T-helper 2 cell treated with Interferon-gamma antibody and Interleukin-4, amounts not matched to agents 5 μg/mL and 100 μg/mL, for 36 hours (primary cell): Measurements from ENCODE around the gene PIEZO1.

Experiments
- DNase-seq: peaks from one replicate; pipeline ENCODE4 v3.0.0; 2021; ENCODE audit warnings: low spot score
- H3K27ac Mint-ChIP-seq: one replicate; pipeline ENCODE4 v1.8.0; 2021; ENCODE audit warnings: mild to moderate bottlenecking, mixed read lengths
- H3K27me3 Mint-ChIP-seq: one replicate; pipeline ENCODE4 v1.8.0; 2021; ENCODE audit warnings: low read depth, mixed read lengths
- H3K36me3 Mint-ChIP-seq: one replicate; pipeline ENCODE4 v1.8.0; 2021; ENCODE audit warnings: low read depth, mixed read lengths
- H3K4me1 Mint-ChIP-seq: one replicate; pipeline ENCODE4 v1.8.0; 2021; ENCODE audit warnings: low read depth, mixed read lengths
- H3K4me3 Mint-ChIP-seq: one replicate; pipeline ENCODE4 v1.8.0; 2022; ENCODE audit warnings: mild to moderate bottlenecking, moderate library complexity, mixed read lengths
- H3K9me3 Mint-ChIP-seq: one replicate; pipeline ENCODE4 v1.8.0; 2021; ENCODE audit warnings: mixed read lengths

PIEZO1 gene

GRCh38 chr16:88732172-88732960 lies 52.7 kb downstream of the PIEZO1 start:
- peaks cover 20% of the 10 kb centered on the region for H3K36me3 Mint-ChIP-seq
- no peaks in the 10 kb centered on the region for H3K27me3 Mint-ChIP-seq

GRCh38 chr16:88731699-88732098 lies 53.3 kb downstream of the PIEZO1 start:
- Mint-ChIP-seq H3K36me3 (peaks cover 20% of the 10 kb centered on the region), H3K27me3 (no peaks in the 10 kb centered on the region), H3K4me1 (peaks cover 4% of the 10 kb centered on the region), H3K27ac (no peak overlapping the region), H3K9me3 (no peaks in the 10 kb centered on the region), H3K4me3 (no peak overlapping the region)
- no peak for DNase-seq

More at GRCh38 chr16:88732172-88732960, 52.7 kb downstream of the PIEZO1 start:
- Mint-ChIP-seq H3K4me1 (peaks cover 4% of the 10 kb centered on the region), H3K4me3 (no peak overlapping the region), H3K9me3 (no peaks in the 10 kb centered on the region), H3K27ac (peak overlapping the region; percentile 36)
- no peak for DNase-seq

GRCh38 chr16:88730632-88731607 lies 54.1 kb downstream of the PIEZO1 start:
- Mint-ChIP-seq H3K27ac (peak overlapping the region; percentile 28), H3K9me3 (no peaks in the 10 kb centered on the region), H3K4me1 (peaks cover 4% of the 10 kb centered on the region), H3K27me3 (no peaks in the 10 kb centered on the region), H3K4me3 (peak overlapping the region; percentile 34), H3K36me3 (peaks cover 24% of the 10 kb centered on the region)
- DNase-seq = no peak

- Mint-ChIP-seq H3K4me3 (no peak overlapping the region), H3K27me3 (no peaks in the 10 kb centered on the region), H3K9me3 (no peaks in the 10 kb centered on the region), H3K27ac (no peak overlapping the region), H3K4me1 (peaks cover 4% of the 10 kb centered on the region), H3K36me3 (peaks cover 27% of the 10 kb centered on the region)
- no peak for DNase-seq
These were observed 57.1 kb downstream of the PIEZO1 start for GRCh38 chr16:88727871-88728270.

- H3K4me3 Mint-ChIP-seq = no peak overlapping the region
- H3K27ac Mint-ChIP-seq = no peak overlapping the region
- H3K9me3 Mint-ChIP-seq = no peaks in the 10 kb centered on the region
- DNase-seq = no peak
- H3K4me1 Mint-ChIP-seq = peaks cover 4% of the 10 kb centered on the region
- peaks cover 28% of the 10 kb centered on the region for H3K36me3 Mint-ChIP-seq
- no peaks in the 10 kb centered on the region for H3K27me3 Mint-ChIP-seq
These were observed 58.0 kb downstream of the PIEZO1 start for GRCh38 chr16:88726981-88727380.

- DNase-seq = no peak
- peaks cover 4% of the 10 kb centered on the region for H3K4me1 Mint-ChIP-seq
- no peaks in the 10 kb centered on the region for H3K9me3 Mint-ChIP-seq
- H3K4me3 Mint-ChIP-seq = no peak overlapping the region
- H3K27ac Mint-ChIP-seq = no peak overlapping the region
- peaks cover 28% of the 10 kb centered on the region for H3K36me3 Mint-ChIP-seq
- H3K27me3 Mint-ChIP-seq = no peaks in the 10 kb centered on the region
These were observed 58.6 kb downstream of the PIEZO1 start for GRCh38 chr16:88726408-88726749.

GRCh38 chr16:88725609-88726407 lies 59.2 kb downstream of the PIEZO1 start:
- DNase-seq = no peak
- Mint-ChIP-seq H3K27ac (peak overlapping the region; percentile 31), H3K36me3 (peaks cover 23% of the 10 kb centered on the region), H3K4me1 (no peaks in the 10 kb centered on the region), H3K27me3 (no peaks in the 10 kb centered on the region), H3K4me3 (no peak overlapping the region), H3K9me3 (no peaks in the 10 kb centered on the region)

GRCh38 chr16:88724855-88725555 lies 60.0 kb downstream of the PIEZO1 start:
- Mint-ChIP-seq H3K4me1 (no peaks in the 10 kb centered on the region), H3K27ac (no peak overlapping the region), H3K4me3 (no peak overlapping the region), H3K36me3 (peaks cover 26% of the 10 kb centered on the region), H3K27me3 (no peaks in the 10 kb centered on the region), H3K9me3 (no peaks in the 10 kb centered on the region)
- no peak for DNase-seq

GRCh38 chr16:88723911-88724310 lies 61.1 kb downstream of the PIEZO1 start:
- Mint-ChIP-seq H3K4me3 (no peak overlapping the region), H3K27me3 (no peaks in the 10 kb centered on the region), H3K27ac (no peak overlapping the region), H3K36me3 (peaks cover 31% of the 10 kb centered on the region), H3K4me1 (no peaks in the 10 kb centered on the region), H3K9me3 (no peaks in the 10 kb centered on the region)
- no peak for DNase-seq

GRCh38 chr16:88723507-88723887 lies 61.5 kb downstream of the PIEZO1 start:
- H3K27ac Mint-ChIP-seq = no peak overlapping the region
- no peak overlapping the region for H3K4me3 Mint-ChIP-seq
- no peaks in the 10 kb centered on the region for H3K27me3 Mint-ChIP-seq
- DNase-seq = no peak
- no peaks in the 10 kb centered on the region for H3K4me1 Mint-ChIP-seq
- H3K36me3 Mint-ChIP-seq = peaks cover 36% of the 10 kb centered on the region
- no peaks in the 10 kb centered on the region for H3K9me3 Mint-ChIP-seq

GRCh38 chr16:88722784-88723506 lies 62.1 kb downstream of the PIEZO1 start:
- Mint-ChIP-seq H3K9me3 (no peaks in the 10 kb centered on the region), H3K4me3 (no peak overlapping the region), H3K27me3 (no peaks in the 10 kb centered on the region), H3K27ac (no peak overlapping the region), H3K4me1 (no peaks in the 10 kb centered on the region), H3K36me3 (peaks cover 40% of the 10 kb centered on the region)
- no peak for DNase-seq

- no peak for DNase-seq
- H3K4me1 Mint-ChIP-seq = no peaks in the 10 kb centered on the region
- no peak overlapping the region for H3K4me3 Mint-ChIP-seq
- peaks cover 43% of the 10 kb centered on the region for H3K36me3 Mint-ChIP-seq
- H3K9me3 Mint-ChIP-seq = no peaks in the 10 kb centered on the region
- no peak overlapping the region for H3K27ac Mint-ChIP-seq
- H3K27me3 Mint-ChIP-seq = no peaks in the 10 kb centered on the region
These were observed 62.9 kb downstream of the PIEZO1 start for GRCh38 chr16:88721815-88722755.
